Measurements from ENCODE around the gene ADGRB2.

DNA sequence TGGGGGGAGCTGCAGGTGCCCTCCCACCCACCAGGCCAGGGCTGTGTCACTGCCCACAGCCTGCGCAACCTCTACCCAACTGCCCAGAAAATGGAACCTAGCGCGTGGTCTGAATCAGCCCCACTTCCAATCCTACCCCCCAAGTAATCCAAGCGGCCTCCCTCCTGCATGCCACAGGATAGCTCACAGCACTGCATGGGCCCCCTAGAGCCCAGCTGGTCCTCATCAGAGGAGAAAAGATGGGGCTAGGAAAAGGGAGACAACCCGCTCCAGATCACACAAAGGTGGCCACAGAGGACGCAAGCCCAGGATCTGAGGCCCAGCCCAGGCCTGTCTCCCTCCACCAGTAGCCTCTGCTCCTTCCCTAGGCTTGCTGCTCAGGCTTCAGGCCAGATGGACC, 6.2 kb downstream of the ADGRB2 start:
- TF ChIP-seq, protein P1, sequence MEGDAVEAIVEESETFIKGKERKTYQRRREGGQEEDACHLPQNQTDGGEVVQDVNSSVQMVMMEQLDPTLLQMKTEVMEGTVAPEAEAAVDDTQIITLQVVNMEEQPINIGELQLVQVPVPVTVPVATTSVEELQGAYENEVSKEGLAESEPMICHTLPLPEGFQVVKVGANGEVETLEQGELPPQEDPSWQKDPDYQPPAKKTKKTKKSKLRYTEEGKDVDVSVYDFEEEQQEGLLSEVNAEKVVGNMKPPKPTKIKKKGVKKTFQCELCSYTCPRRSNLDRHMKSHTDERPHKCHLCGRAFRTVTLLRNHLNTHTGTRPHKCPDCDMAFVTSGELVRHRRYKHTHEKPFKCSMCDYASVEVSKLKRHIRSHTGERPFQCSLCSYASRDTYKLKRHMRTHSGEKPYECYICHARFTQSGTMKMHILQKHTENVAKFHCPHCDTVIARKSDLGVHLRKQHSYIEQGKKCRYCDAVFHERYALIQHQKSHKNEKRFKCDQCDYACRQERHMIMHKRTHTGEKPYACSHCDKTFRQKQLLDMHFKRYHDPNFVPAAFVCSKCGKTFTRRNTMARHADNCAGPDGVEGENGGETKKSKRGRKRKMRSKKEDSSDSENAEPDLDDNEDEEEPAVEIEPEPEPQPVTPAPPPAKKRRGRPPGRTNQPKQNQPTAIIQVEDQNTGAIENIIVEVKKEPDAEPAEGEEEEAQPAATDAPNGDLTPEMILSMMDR (IDR thresholded peaks at IDR 0.05 in 4 of 5, conservative IDR thresholded peaks at IDR 0.05 in 1 of 5): no peak
- no peak for TF ChIP-seq POLR2A (IDR thresholded peaks at IDR 0.05)

Measured in gastrocnemius medialis (tissue), 4 donors.